CD14-positive monocyte (primary cell): ENCODE measurements around the gene NPLOC4. TPM values are rescaled to one million over a fixed set of nuclear protein-coding genes. Genes with fewer than 3 reads are reported as not detected.

Source experiments
- DNase-seq, 3 donors: peaks; one replicate each; pipeline ENCODE4 v3.0.0-alpha.2; 2011 to 2022
- H2AFZ ChIP-seq: 2 replicates; pipeline ENCODE4 v1.6.0; 2012; ENCODE audit warnings: mild to moderate bottlenecking, low read depth, low read length, inconsistent platforms; ENCODE audit not compliant: insufficient read depth, poor library complexity, severe bottlenecking
- H3K27ac ChIP-seq, 2 donors: 1 replicate in 1 of 2; 2 replicates in 1 of 2; pipeline ENCODE4 v1.5.1; 2012 to 2013; ENCODE audit warnings: low read length in 2 of 2, control low read depth in 1 of 2, inconsistent platforms in 1 of 2, low read depth in 1 of 2, mild to moderate bottlenecking in 1 of 2
- H3K27me3 ChIP-seq, 2 donors: one replicate each; pipeline versions ENCODE4 v1.6.0 to v1.6.1; 2011 to 2013; ENCODE audit warnings: low read length in 2 of 2; ENCODE audit not compliant: control insufficient read depth in 2 of 2, insufficient read depth in 2 of 2
- H3K36me3 ChIP-seq, 2 donors: replicated peaks in 1 of 2; 1 replicate in 1 of 2; 2 replicates in 1 of 2; pipeline versions ENCODE4 v1.5.1 to v1.6.1; 2012 to 2013; ENCODE audit warnings: low read length in 2 of 2, control low read depth in 1 of 2, inconsistent platforms in 1 of 2, mild to moderate bottlenecking in 1 of 2; ENCODE audit not compliant: insufficient read depth in 2 of 2, control insufficient read depth in 1 of 2
- H3K4me1 ChIP-seq, 2 donors: 1 replicate in 1 of 2; 2 replicates in 1 of 2; pipeline versions ENCODE4 v1.5.1 to v1.6.1; 2012 to 2013; ENCODE audit warnings: low read length in 2 of 2, control low read depth in 1 of 2, inconsistent platforms in 1 of 2, mild to moderate bottlenecking in 1 of 2, moderate library complexity in 1 of 2; ENCODE audit not compliant: insufficient read depth in 2 of 2, control insufficient read depth in 1 of 2
- H3K4me2 ChIP-seq: replicated peaks from 2 replicates; pipeline ENCODE3; 2012; ENCODE audit warnings: low read length, moderate library complexity, mild to moderate bottlenecking; ENCODE audit not compliant: poor library complexity, severe bottlenecking; ENCODE audit errors: extremely low read depth
- H3K4me3 ChIP-seq, 3 experiments: fragments of 200-600 bp in 1 of 3; sonication (generic) in 1 of 3; replicated peaks in 1 of 3; 1 replicate in 2 of 3; 2 replicates in 1 of 3; pipeline ENCODE4 v1.5.1; 2011 to 2013; ENCODE audit warnings: low read length in 3 of 3, mild to moderate bottlenecking in 3 of 3, control low read depth in 2 of 3, low read depth in 2 of 3, inconsistent platforms in 1 of 3, moderate library complexity in 1 of 3
- H3K79me2 ChIP-seq: 2 replicates; pipeline ENCODE4 v1.6.0; 2012; ENCODE audit warnings: mild to moderate bottlenecking, control low read depth, inconsistent platforms, low read length, moderate library complexity; ENCODE audit not compliant: insufficient read depth
- H3K9ac ChIP-seq: 2 replicates; pipeline ENCODE4 v1.6.0; 2017; ENCODE audit warnings: low read length, mild to moderate bottlenecking; ENCODE audit not compliant: insufficient read depth, poor library complexity, severe bottlenecking
- H3K9me3 ChIP-seq, 2 donors: replicated peaks in 1 of 2; 1 replicate in 1 of 2; 2 replicates in 1 of 2; pipeline versions ENCODE4 v1.5.1 to v1.6.1; 2012 to 2013; ENCODE audit warnings: low read length in 2 of 2, control low read depth in 1 of 2; ENCODE audit not compliant: control insufficient read depth in 1 of 2, insufficient read depth in 1 of 2
- H4K20me1 ChIP-seq: 2 replicates; pipeline ENCODE4 v1.6.0; 2012; ENCODE audit warnings: mild to moderate bottlenecking, low read length, control low read depth, moderate library complexity; ENCODE audit not compliant: insufficient read depth
- H3K27ac Mint-ChIP-seq, 7 donors: one replicate each; pipeline ENCODE4 v1.8.0; 2020; ENCODE audit warnings: mild to moderate bottlenecking in 7 of 7, mixed read lengths in 7 of 7, moderate library complexity in 6 of 7, inconsistent platforms in 2 of 7
- H3K27me3 Mint-ChIP-seq, 3 donors: one replicate each; pipeline ENCODE4 v1.8.0; 2021 to 2022; ENCODE audit warnings: low read depth in 3 of 3, mild to moderate bottlenecking in 3 of 3, mixed read lengths in 3 of 3, moderate library complexity in 3 of 3, inconsistent platforms in 1 of 3
- H3K36me3 Mint-ChIP-seq, 2 donors: one replicate each; pipeline ENCODE4 v1.8.0; 2020; ENCODE audit warnings: mixed read lengths in 2 of 2, inconsistent platforms in 1 of 2, mild to moderate bottlenecking in 1 of 2
- H3K4me1 Mint-ChIP-seq: one replicate; pipeline ENCODE4 v1.8.0; 2020; ENCODE audit warnings: mild to moderate bottlenecking, mixed read lengths
- H3K4me3 Mint-ChIP-seq, 2 donors: one replicate each; pipeline ENCODE4 v1.8.0; 2020; ENCODE audit warnings: mild to moderate bottlenecking in 2 of 2, mixed read lengths in 2 of 2, moderate library complexity in 1 of 2
- H3K9me3 Mint-ChIP-seq, 7 donors: one replicate each; pipeline ENCODE4 v1.8.0; 2020 to 2022; ENCODE audit warnings: mixed read lengths in 7 of 7, mild to moderate bottlenecking in 6 of 7, moderate library complexity in 6 of 7, inconsistent platforms in 2 of 7
- WGBS: methylation state at CpG from one replicate; pipeline ENCODE4 v1.1.5; 2013; ENCODE audit warnings: missing lambda C conversion rate; ENCODE audit not compliant: insufficient coverage; 5-methylcytosine and 5-hydroxymethylcytosine counted together
- intact Hi-C, 2 donors: fragments of 100-400 bp; cut with micrococcal nuclease; formaldehyde crosslinking; loops; one replicate each; pipeline versions ENCODE4 v1.15.0 to v1.15.1; 2023
- polyA plus RNA-seq, 3 donors: library from polyadenylated mRNA; depleted of rRNA in 1 of 3; unstranded in 2 of 3; stranded (reverse) in 1 of 3; fragments of 300-500 nt in 2 of 3; fragments of >200 nt in 1 of 3; fragmentation: Illumina TruSeq in 2 of 3; gene quantifications; 1 replicate in 2 of 3; 2 replicates in 1 of 3; pipeline ENCODE4 v1.2.3, GENCODE V29; 2012 to 2021
- TF ChIP-seq, protein P1 (sequence below): fragments of 200-600 bp; IDR thresholded peaks from one replicate; pipeline ENCODE4 v1.8.0; 2022; ENCODE audit warnings: antibody characterized with exemption, mild to moderate bottlenecking

The NPLOC4 gene
- polyA plus RNA-seq, 3 donors: 92.1 to 112 (median 106) TPM

DNA sequence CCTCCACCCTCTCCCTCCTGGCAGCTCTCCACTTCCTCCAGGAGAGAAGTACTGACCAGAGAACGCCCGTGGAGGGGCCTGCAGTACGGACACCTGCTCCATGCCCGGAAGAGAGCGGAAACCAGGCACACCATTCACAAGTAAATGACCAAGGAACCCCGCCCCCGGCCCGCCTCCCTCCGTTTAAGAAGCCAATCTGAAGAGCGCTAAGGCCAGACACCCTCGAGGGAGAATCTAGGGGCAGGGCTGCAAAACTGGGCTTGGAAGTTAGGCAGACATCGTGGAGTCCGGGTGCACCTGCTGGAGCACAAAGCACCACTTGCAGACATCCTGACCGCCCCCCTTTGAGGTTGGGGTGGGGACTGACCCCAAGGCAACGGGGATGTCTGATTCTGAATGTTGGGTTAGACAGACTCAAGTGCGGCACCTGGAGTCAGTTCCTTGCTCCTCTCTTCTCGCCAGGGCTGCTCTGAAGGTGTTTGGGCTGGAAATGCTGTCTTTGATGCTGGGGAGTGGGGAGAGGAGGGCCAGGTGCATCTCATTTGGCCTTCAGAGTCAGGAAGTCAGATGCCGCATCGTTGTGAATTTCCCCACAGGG lies 83.8 kb downstream of the NPLOC4 start:
- no peaks in the 10 kb centered on the region for H3K9me3 ChIP-seq
- Mint-ChIP-seq H3K27me3 (peaks cover 0 to 1% (median 0%) of the 10 kb centered on the region in 3 donors), H3K4me3 (peak overlapping the region; percentile 87 to 91), H3K4me1 (peaks cover 47% of the 10 kb centered on the region), H3K9me3 (peaks cover 0 to 2% (median 0%) of the 10 kb centered on the region in 7 donors), H3K36me3 (peaks cover 31 to 58% of the 10 kb centered on the region in 2 donors), H3K27ac (peak overlapping the region; percentile 86 to 94 (median 93))
- peak overlapping the region; percentile 81 for H3K9ac ChIP-seq
- H2AFZ ChIP-seq: peak overlapping the region; percentile 80
- peak overlapping the region; percentile 79 to 93 (median 92) for H3K4me3 ChIP-seq
- DNase-seq: peak; percentile 62 to 64 (median 63)
- 2% methylated on average over 16 of the region's 19 CpGs for WGBS
- intact Hi-C loops: loop anchor here (2.0 to 5.0 kb wide), 3 partner anchors 34 to 48 kb away; partner anchors contain the start of gene ACTG1 (in 1 of the 2)
- H3K36me3 ChIP-seq: peaks cover 40 to 47% of the 10 kb centered on the region in 2 donors
- H4K20me1 ChIP-seq: peaks cover 44% of the 10 kb centered on the region
- peaks cover 70% of the 10 kb centered on the region for H3K79me2 ChIP-seq
- H3K4me1 ChIP-seq: peaks cover 34 to 56% of the 10 kb centered on the region in 2 donors
- no peaks in the 10 kb centered on the region for H3K27me3 ChIP-seq
- peak overlapping the region; percentile 71 to 83 for H3K27ac ChIP-seq
- peak overlapping the region; percentile 94 for H3K4me2 ChIP-seq
- TF ChIP-seq, protein P1, sequence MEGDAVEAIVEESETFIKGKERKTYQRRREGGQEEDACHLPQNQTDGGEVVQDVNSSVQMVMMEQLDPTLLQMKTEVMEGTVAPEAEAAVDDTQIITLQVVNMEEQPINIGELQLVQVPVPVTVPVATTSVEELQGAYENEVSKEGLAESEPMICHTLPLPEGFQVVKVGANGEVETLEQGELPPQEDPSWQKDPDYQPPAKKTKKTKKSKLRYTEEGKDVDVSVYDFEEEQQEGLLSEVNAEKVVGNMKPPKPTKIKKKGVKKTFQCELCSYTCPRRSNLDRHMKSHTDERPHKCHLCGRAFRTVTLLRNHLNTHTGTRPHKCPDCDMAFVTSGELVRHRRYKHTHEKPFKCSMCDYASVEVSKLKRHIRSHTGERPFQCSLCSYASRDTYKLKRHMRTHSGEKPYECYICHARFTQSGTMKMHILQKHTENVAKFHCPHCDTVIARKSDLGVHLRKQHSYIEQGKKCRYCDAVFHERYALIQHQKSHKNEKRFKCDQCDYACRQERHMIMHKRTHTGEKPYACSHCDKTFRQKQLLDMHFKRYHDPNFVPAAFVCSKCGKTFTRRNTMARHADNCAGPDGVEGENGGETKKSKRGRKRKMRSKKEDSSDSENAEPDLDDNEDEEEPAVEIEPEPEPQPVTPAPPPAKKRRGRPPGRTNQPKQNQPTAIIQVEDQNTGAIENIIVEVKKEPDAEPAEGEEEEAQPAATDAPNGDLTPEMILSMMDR: no peak

DNA sequence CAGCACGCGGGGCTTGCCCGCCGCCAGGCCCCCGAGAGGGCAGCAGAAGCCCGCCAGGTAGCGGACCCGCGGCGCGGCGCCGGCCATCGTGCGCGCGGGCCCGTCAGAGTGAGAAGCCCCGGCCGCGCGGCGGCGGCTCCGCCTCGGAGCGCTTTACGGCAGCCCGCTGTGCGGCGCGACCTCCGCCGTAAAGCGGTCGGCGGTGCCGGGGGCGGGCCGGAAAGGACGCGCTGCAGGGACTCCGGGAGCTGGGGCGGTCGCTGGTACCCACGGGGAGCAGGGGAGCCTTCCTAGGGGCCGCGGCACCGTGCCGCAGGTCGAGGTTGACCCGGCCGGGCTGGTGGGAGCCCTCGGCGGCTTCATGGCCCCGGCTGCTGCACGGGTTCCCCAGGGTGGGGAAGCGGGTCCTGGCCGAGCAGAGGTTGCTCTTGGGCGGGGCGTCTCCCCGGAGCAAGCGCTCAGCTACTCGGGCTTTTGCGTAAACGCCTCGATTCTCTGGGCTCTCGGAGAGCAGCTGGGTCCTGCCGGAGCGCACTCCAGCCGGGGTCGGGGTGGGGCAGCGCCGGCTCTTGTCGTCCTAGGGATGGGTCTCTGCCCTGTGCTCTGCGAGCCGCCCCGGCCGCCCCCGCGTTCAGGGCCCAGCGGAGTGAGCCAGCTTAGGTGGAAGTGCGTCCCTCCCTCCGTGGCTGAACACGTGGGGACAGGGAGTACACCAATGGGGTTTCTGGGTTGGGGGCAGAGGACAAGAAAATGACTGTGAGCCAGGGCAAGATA lies 84.5 kb downstream of the NPLOC4 start, which contains the start of gene FAAP100:
TSS of gene FAAP100 (minus strand) at position 110 of the 774 bp plus-strand sequence. CDS start at position 87, 23 bp downstream.
- Histone ChIP-seq H3K9me3 (no peaks in the 10 kb centered on the region), H4K20me1 (peaks cover 37% of the 10 kb centered on the region), H3K27ac (peak within 1 kb of the TSS; percentile 71 to 83), H3K36me3 (peaks cover 40 to 47% of the 10 kb centered on the region in 2 donors), H3K4me2 (peak within 1 kb of the TSS; percentile 94), H3K9ac (peak within 1 kb of the TSS; percentile 81), H3K79me2 (peaks cover 63% of the 10 kb centered on the region), H3K4me1 (peaks cover 34 to 49% of the 10 kb centered on the region in 2 donors), H3K27me3 (no peaks in the 10 kb centered on the region), H2AFZ (peak within 1 kb of the TSS; percentile 80), H3K4me3 (peak within 1 kb of the TSS; percentile 79 to 93 (median 92))
- Mint-ChIP-seq H3K27ac (peak within 1 kb of the TSS; percentile 86 to 94 (median 93)), H3K4me3 (peak within 1 kb of the TSS; percentile 87 to 91), H3K4me1 (peaks cover 41% of the 10 kb centered on the region), H3K36me3 (peaks cover 31 to 58% of the 10 kb centered on the region in 2 donors), H3K27me3 (peaks cover 0 to 1% (median 0%) of the 10 kb centered on the region in 3 donors), H3K9me3 (peaks cover 0 to 2% (median 0%) of the 10 kb centered on the region in 7 donors)
- TF ChIP-seq, protein P1: no peak
- intact Hi-C loops: loop anchor here (2.0 to 5.0 kb wide), 3 partner anchors 34 to 48 kb away; partner anchors contain the start of gene ACTG1 (in 1 of the 2)
- DNase-seq: peak; percentile 67 to 71 (median 70)
- WGBS: under 1% methylated on average over 78 of the region's 85 CpGs
